HEK293 (cell line): Measurements from ENCODE around the gene PPM1F.

Source experiments
- CTCF ChIA-PET: fragments of 350-600 bp; formaldehyde crosslinking; extraction: SDS; loops from one replicate; lab custom pipeline; 2021; ENCODE audit warnings: antibody characterized with exemption; lab: Yijun Ruan, JAX
- POLR2A ChIA-PET: fragments of 300-600 bp; formaldehyde crosslinking; extraction: SDS; loops from one replicate; lab custom pipeline; 2020; ENCODE audit warnings: antibody characterized with exemption, inconsistent platforms; lab: Yijun Ruan, JAX
- H3K27ac ChIP-seq: fragments of 200-500 bp; sonication (Bioruptor generic); 2 replicates; pipeline ENCODE4 v1.5.1; 2014; ENCODE audit warnings: low read depth, low read length, control low read depth, inconsistent platforms; ENCODE audit errors: extremely low read depth
- H3K36me3 ChIP-seq, 2 experiments: fragments of 200-500 bp in 1 of 2; sonication (Bioruptor generic) in 1 of 2; 1 replicate in 1 of 2; 2 replicates in 1 of 2; pipeline ENCODE4 v1.5.1; 2014 to 2017; ENCODE audit warnings: inconsistent platforms in 2 of 2, low read length in 2 of 2; ENCODE audit not compliant: control insufficient read depth in 2 of 2, insufficient read depth in 1 of 2
- H3K4me1 ChIP-seq: fragments of 200-500 bp; sonication (Bioruptor generic); 2 replicates; pipeline ENCODE4 v1.5.1; 2014; ENCODE audit warnings: mild to moderate bottlenecking, low read length, inconsistent platforms; ENCODE audit not compliant: control insufficient read depth, insufficient read depth
- H3K4me3 ChIP-seq: 2 replicates; pipeline ENCODE4 v1.5.1; 2011; ENCODE audit warnings: low read depth, mild to moderate bottlenecking, control low read depth, low read length, moderate library complexity
- H3K9me3 ChIP-seq: fragments of 200-500 bp; sonication (Bioruptor generic); 2 replicates; pipeline ENCODE4 v1.5.1; 2014; ENCODE audit warnings: low read depth, low read length, inconsistent platforms; ENCODE audit not compliant: control insufficient read depth, insufficient read depth
- GLIS2 ChIP-seq: fragments of 450-650 bp; formaldehyde crosslinking; IDR thresholded peaks from 2 replicates; pipeline ENCODE4 v1.5.1; 2016; ENCODE audit warnings: missing biosample characterization, missing genetic modification characterization
- KLF7 ChIP-seq: fragments of 450-650 bp; formaldehyde crosslinking; IDR thresholded peaks from 2 replicates; pipeline ENCODE4 v1.5.1; 2016; ENCODE audit warnings: missing biosample characterization, missing genetic modification characterization, borderline replicate concordance
- PRDM10 ChIP-seq: fragments of 450-650 bp; formaldehyde crosslinking; IDR thresholded peaks from 2 replicates; pipeline ENCODE4 v1.5.1; 2016; ENCODE audit warnings: missing biosample characterization, missing genetic modification characterization
- REST ChIP-seq: fragments of 450-650 bp; formaldehyde crosslinking; IDR thresholded peaks from 2 replicates; pipeline ENCODE4 v1.5.1; 2016; ENCODE audit warnings: missing biosample characterization, missing genetic modification characterization
- ZFP69B ChIP-seq: fragments of 450-650 bp; formaldehyde crosslinking; IDR thresholded peaks from 2 replicates; pipeline ENCODE4 v1.5.1; 2016; ENCODE audit warnings: missing biosample characterization, missing genetic modification characterization
- ZNF146 ChIP-seq: fragments of 450-650 bp; formaldehyde crosslinking; IDR thresholded peaks from 2 replicates; pipeline ENCODE4 v1.5.1; 2016; ENCODE audit warnings: missing biosample characterization, missing genetic modification characterization
- ZNF157 ChIP-seq: fragments of 450-650 bp; formaldehyde crosslinking; IDR thresholded peaks from 2 replicates; pipeline ENCODE4 v1.5.1; 2016; ENCODE audit warnings: missing biosample characterization, missing genetic modification characterization
- ZNF645 ChIP-seq: fragments of 450-650 bp; formaldehyde crosslinking; IDR thresholded peaks from 2 replicates; pipeline ENCODE4; 2016; ENCODE audit warnings: missing biosample characterization, missing genetic modification characterization
- ZNF660 ChIP-seq: fragments of 450-650 bp; IDR thresholded peaks from 2 replicates; pipeline ENCODE4 v1.5.1; 2018; ENCODE audit warnings: missing biosample characterization, mild to moderate bottlenecking, missing genetic modification characterization
- ZSCAN30 ChIP-seq: fragments of 450-650 bp; IDR thresholded peaks from 2 replicates; pipeline ENCODE4 v1.5.1; 2018; ENCODE audit warnings: missing biosample characterization, mild to moderate bottlenecking, missing genetic modification characterization, moderate library complexity
- TF ChIP-seq, protein P1 (sequence below): fragments of 450-650 bp; IDR thresholded peaks from 2 replicates; pipeline ENCODE4 v1.5.1; 2018; ENCODE audit warnings: missing biosample characterization, mild to moderate bottlenecking, missing genetic modification characterization
- TF ChIP-seq, protein P2 (sequence below): fragments of 450-650 bp; IDR thresholded peaks from 2 replicates; pipeline ENCODE4 v1.5.1; 2018; ENCODE audit warnings: missing biosample characterization, missing genetic modification characterization

Gene PPM1F

GRCh38 chr22:21989049-21989448 is 36.4 kb upstream of the PPM1F start:
- no peaks in the 10 kb centered on the region for H3K36me3 ChIP-seq
- POLR2A ChIA-PET: no interaction called here
- no peaks in the 10 kb centered on the region for H3K9me3 ChIP-seq
- CTCF ChIA-PET: interaction anchor here (0.7 to 0.9 kb wide), 2 partner anchors 15 to 16 kb away, joined by 3 to 4 read pairs; no protein-coding TSS in a partner anchor
- H3K4me1 ChIP-seq: no peaks in the 10 kb centered on the region
- H3K27ac ChIP-seq: no peak overlapping the region
- TF ChIP-seq, protein P1, sequence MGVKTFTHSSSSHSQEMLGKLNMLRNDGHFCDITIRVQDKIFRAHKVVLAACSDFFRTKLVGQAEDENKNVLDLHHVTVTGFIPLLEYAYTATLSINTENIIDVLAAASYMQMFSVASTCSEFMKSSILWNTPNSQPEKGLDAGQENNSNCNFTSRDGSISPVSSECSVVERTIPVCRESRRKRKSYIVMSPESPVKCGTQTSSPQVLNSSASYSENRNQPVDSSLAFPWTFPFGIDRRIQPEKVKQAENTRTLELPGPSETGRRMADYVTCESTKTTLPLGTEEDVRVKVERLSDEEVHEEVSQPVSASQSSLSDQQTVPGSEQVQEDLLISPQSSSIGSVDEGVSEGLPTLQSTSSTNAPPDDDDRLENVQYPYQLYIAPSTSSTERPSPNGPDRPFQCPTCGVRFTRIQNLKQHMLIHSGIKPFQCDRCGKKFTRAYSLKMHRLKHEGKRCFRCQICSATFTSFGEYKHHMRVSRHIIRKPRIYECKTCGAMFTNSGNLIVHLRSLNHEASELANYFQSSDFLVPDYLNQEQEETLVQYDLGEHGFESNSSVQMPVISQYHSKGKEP (tag by site-specific recombination): peak; percentile 36; the same call in 1 of the 2 replicates
- no peak for TF ChIP-seq PRDM10 (tag by site-specific recombination)
- no peak for TF ChIP-seq ZNF157
- no peak overlapping the region for H3K4me3 ChIP-seq

DNA sequence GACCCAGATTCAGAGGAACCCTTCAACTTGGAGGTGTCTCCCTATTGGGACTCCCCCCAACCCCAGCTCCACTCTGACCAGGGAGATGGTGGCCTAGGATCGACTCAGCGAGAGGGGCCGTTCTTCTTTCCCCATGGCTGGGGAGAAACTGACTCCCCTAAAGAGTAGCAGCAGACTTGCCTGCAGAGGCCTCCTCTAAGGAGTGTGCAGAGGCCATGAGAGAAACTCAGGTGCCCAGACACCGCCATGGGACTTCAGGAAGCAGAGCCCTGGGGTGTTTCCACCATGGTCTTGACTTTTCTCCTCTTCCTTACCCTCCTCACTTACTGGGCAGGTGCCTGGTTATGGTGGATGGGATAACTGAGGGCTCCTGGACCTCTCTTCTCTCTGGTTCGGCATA is 32.6 kb upstream of the PPM1F start:
- H3K9me3 ChIP-seq: no peaks in the 10 kb centered on the region
- POLR2A ChIA-PET: no interaction called here
- peaks cover 0 to 12% of the 10 kb centered on the region in 2 experiments; a peak in 1 of 3 replicates for H3K36me3 ChIP-seq
- TF ChIP-seq ZSCAN30 (tag by site-specific recombination): no peak
- no peak for TF ChIP-seq GLIS2 (tag by site-specific recombination)
- TF ChIP-seq REST (tag by site-specific recombination): no peak
- no peak for TF ChIP-seq ZNF660 (tag by site-specific recombination)
- TF ChIP-seq ZNF146 (tag by site-specific recombination): no peak
- no peak for TF ChIP-seq KLF7 (tag by site-specific recombination)
- TF ChIP-seq, protein P2, sequence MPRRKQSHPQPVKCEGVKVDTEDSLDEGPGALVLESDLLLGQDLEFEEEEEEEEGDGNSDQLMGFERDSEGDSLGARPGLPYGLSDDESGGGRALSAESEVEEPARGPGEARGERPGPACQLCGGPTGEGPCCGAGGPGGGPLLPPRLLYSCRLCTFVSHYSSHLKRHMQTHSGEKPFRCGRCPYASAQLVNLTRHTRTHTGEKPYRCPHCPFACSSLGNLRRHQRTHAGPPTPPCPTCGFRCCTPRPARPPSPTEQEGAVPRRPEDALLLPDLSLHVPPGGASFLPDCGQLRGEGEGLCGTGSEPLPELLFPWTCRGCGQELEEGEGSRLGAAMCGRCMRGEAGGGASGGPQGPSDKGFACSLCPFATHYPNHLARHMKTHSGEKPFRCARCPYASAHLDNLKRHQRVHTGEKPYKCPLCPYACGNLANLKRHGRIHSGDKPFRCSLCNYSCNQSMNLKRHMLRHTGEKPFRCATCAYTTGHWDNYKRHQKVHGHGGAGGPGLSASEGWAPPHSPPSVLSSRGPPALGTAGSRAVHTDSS (tag by site-specific recombination): no peak
- TF ChIP-seq ZFP69B (tag by site-specific recombination): no peak
- no peak for TF ChIP-seq ZNF645 (tag by site-specific recombination)
- CTCF ChIA-PET: interaction anchor here (0.6 to 1.8 kb wide), 4 partner anchors 9 to 863 kb away, joined by 3 to 5 read pairs (median 4); no protein-coding TSS in a partner anchor
- H3K4me1 ChIP-seq: no peaks in the 10 kb centered on the region
- no peak overlapping the region for H3K27ac ChIP-seq
- H3K4me3 ChIP-seq: no peak overlapping the region
